ENCODE results near the gene PTPRN2. TPM values are rescaled to one million over a fixed set of nuclear protein-coding genes. Genes with fewer than 3 reads are reported as not detected.

Gene PTPRN2
- polyA plus RNA-seq, 1 experiment, result 0.31 TPM

DNA sequence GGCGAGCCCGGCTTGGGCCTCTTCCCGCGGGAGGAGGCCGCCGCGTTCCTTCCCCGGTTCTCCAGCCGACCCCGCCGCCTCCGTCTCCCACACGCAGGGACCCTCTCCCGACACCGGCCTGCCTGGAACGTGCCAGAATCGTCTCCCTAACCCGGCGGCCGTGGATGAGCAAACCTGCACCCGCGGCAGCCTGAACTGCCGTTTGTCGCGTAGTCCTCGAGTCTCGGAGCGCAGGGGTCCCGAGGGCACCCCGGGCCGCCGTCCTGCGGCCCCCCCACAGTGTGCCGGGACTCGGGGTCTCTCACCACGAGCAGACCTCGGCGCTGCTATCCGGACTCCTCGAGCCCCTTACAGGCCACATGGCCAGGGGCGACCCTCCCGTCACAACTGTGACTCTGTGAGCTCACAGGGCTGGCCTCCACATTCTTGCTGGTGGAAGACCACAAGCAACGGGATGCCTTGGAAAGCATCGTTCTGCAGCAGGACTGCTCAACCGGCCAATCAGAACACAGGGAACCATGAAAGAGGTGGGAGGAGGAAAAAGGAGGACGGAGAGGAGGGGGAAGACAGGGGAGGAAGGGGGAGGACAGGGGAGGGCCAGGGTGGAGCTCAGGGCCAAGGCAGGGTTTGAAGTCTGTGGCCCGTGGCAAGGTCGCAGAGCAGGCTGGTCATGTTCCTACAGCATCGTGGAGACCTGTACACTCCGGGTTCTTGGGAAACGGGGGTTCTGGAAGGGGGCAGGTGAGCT is 973.9 kb downstream of the PTPRN2 start:
- Histone ChIP-seq H3K36me3 (ENCODE audit: control insufficient read depth, insufficient read depth, low read length) (no peaks in the 10 kb centered on the region), H3K4me3 (ENCODE audit: low read depth, low read length) (peak overlapping the region; percentile 27; the same call in 1 of the 2 replicates), H3K27me3 (ENCODE audit: control insufficient read depth, insufficient read depth, low read length) (no peaks in the 10 kb centered on the region)
- ChIA-PET CTCF (interaction anchor here (0.6 to 1.3 kb wide), 2 partner anchors 12 to 231 kb away, joined by 4 read pairs; no protein-coding TSS in a partner anchor), POLR2A (no interaction called here)
- TF ChIP-seq, protein P1, sequence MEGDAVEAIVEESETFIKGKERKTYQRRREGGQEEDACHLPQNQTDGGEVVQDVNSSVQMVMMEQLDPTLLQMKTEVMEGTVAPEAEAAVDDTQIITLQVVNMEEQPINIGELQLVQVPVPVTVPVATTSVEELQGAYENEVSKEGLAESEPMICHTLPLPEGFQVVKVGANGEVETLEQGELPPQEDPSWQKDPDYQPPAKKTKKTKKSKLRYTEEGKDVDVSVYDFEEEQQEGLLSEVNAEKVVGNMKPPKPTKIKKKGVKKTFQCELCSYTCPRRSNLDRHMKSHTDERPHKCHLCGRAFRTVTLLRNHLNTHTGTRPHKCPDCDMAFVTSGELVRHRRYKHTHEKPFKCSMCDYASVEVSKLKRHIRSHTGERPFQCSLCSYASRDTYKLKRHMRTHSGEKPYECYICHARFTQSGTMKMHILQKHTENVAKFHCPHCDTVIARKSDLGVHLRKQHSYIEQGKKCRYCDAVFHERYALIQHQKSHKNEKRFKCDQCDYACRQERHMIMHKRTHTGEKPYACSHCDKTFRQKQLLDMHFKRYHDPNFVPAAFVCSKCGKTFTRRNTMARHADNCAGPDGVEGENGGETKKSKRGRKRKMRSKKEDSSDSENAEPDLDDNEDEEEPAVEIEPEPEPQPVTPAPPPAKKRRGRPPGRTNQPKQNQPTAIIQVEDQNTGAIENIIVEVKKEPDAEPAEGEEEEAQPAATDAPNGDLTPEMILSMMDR (IDR thresholded peaks at IDR 0.05; ENCODE audit: insufficient read depth, low read depth, low read length), result no peak
- DNase-seq (ENCODE audit: low read depth), result no peak

DNA sequence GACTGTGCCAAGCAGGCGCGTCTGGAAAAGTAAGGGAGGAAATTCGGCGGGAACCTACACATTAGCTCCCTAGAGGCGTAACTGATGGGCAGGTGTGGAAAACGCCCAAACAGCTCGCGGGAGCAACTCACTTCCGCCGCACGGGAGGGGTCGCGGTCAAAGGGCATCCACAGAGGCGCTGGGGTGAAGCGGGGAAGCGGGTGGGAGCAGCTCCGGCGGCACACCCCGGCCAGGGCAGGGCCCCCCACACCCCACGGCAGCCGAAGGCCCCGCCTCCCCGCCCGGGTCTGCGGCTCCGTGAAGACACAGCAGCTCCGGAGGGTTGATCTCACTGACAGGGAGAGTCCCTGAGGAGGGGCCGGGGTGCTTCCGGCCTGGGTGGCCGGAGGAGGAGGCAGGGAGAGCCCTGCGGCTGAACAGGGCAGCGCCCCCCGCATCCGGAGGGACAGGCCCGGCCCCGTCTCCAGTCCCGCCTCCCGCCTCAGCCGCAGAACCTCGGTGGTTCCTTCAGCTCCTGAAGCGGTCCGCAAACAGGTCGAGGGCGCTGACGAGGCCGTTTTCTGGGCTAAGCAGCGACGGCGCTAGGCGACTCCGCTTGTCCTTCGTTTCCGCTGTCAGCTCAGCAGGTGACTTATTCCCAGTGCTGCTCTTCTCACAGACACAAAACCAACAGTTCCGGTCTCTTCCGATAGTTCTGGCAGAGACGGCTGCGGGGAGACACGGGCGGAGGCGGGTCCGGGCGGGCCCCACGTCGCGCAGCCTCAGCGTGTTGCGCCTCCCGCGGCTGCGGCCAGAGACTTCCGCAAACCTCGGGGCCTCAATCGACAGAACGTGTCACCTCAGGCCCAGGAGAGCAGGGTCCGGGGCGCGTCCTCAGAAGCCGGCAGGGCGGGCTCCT is 974.7 kb downstream of the PTPRN2 start:
- TF ChIP-seq, protein P1 (IDR thresholded peaks at IDR 0.05; ENCODE audit: insufficient read depth, low read depth, low read length), result no peak
- DNase-seq (ENCODE audit: low read depth), result no peak
- POLR2A ChIA-PET, result no interaction called here
- CTCF ChIA-PET, result no interaction called here
- Histone ChIP-seq H3K36me3 (ENCODE audit: control insufficient read depth, insufficient read depth, low read length) (no peaks in the 10 kb centered on the region), H3K27me3 (ENCODE audit: control insufficient read depth, insufficient read depth, low read length) (no peaks in the 10 kb centered on the region), H3K4me3 (ENCODE audit: low read depth, low read length) (peak overlapping the region; percentile 27)

GRCh38 chr7:157612009-157612663 is 975.5 kb downstream of the PTPRN2 start:
- H3K36me3 ChIP-seq (ENCODE audit: control insufficient read depth, insufficient read depth, low read length), result no peaks in the 10 kb centered on the region
- TF ChIP-seq, protein P1 (IDR thresholded peaks at IDR 0.05; ENCODE audit: insufficient read depth, low read depth, low read length), result no peak
- DNase-seq (ENCODE audit: low read depth), result no peak
- H3K4me3 ChIP-seq (ENCODE audit: low read depth, low read length), result no peak overlapping the region
- ChIA-PET CTCF (no interaction called here), POLR2A (no interaction called here)
- H3K27me3 ChIP-seq (ENCODE audit: control insufficient read depth, insufficient read depth, low read length), result no peaks in the 10 kb centered on the region

DNA sequence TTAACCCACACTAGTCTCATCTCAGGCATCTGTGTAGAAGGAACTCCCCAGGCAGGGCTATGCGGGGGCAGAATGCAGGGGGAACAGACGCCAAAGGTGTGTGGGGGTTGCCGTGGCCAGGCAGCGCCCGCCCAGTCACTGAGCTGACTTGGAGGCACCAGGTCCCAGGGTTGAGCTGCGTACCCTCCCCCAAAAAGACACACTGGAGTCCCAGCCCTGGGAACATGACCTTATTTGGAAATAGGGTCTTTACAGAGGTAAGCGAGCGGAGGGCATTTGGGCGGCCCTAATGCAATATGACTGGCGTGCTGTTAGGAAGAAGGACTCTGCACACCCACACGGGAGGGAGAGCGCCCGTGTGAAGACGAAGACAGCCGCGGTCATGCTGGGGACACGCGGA is 976.3 kb downstream of the PTPRN2 start:
- ChIA-PET POLR2A (no interaction called here), CTCF (no interaction called here)
- TF ChIP-seq, protein P1 (IDR thresholded peaks at IDR 0.05; ENCODE audit: insufficient read depth, low read depth, low read length), result no peak
- H3K4me3 ChIP-seq (ENCODE audit: low read depth, low read length), result no peak overlapping the region
- DNase-seq (ENCODE audit: low read depth), result no peak
- no peaks in the 10 kb centered on the region for H3K36me3 ChIP-seq (ENCODE audit: control insufficient read depth, insufficient read depth, low read length)
- no peaks in the 10 kb centered on the region for H3K27me3 ChIP-seq (ENCODE audit: control insufficient read depth, insufficient read depth, low read length)

All from BJ (cell line).